DOHH2 (cell line): ENCODE measurements around the gene GSG1L.

Experiments
- EZH2phosphoT487 ChIP-seq: fragments of 200-600 bp; sonication (generic); IDR thresholded peaks from 2 replicates; pipeline ENCODE4 v1.6.1; 2017; ENCODE audit warnings: borderline replicate concordance, mild to moderate bottlenecking, antibody characterized with exemption, low read length, moderate library complexity, mixed read lengths
- TF ChIP-seq, protein P1 (sequence below): fragments of 200-600 bp; sonication (generic); IDR thresholded peaks from one replicate; pipeline ENCODE4 v1.5.1; 2014; ENCODE audit warnings: antibody characterized with exemption, mild to moderate bottlenecking, low read depth, low read length; ENCODE audit not compliant: poor library complexity, severe bottlenecking

- TF ChIP-seq, protein P1, sequence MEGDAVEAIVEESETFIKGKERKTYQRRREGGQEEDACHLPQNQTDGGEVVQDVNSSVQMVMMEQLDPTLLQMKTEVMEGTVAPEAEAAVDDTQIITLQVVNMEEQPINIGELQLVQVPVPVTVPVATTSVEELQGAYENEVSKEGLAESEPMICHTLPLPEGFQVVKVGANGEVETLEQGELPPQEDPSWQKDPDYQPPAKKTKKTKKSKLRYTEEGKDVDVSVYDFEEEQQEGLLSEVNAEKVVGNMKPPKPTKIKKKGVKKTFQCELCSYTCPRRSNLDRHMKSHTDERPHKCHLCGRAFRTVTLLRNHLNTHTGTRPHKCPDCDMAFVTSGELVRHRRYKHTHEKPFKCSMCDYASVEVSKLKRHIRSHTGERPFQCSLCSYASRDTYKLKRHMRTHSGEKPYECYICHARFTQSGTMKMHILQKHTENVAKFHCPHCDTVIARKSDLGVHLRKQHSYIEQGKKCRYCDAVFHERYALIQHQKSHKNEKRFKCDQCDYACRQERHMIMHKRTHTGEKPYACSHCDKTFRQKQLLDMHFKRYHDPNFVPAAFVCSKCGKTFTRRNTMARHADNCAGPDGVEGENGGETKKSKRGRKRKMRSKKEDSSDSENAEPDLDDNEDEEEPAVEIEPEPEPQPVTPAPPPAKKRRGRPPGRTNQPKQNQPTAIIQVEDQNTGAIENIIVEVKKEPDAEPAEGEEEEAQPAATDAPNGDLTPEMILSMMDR: no peak
- no peak for TF ChIP-seq EZH2phosphoT487
Measured at GRCh38 chr16:28091656-28092055, 28.1 kb upstream of the GSG1L start.
